ENCODE data around the gene BTNL9.

- TF ChIP-seq CTCF (IDR thresholded peaks at IDR 0.05; ENCODE audit: low read depth, low read length) (no peak), EZH2phosphoT487 (IDR thresholded peaks at IDR 0.05; ENCODE audit: low read depth) (no peak)
Observed at GRCh38 chr5:181092428-181092827, 52.4 kb downstream of the BTNL9 start.

Data from OCI-LY3 (cell line).